PC-9 (cell line): ENCODE results near the gene SYTL2. TPM values are rescaled to one million over a fixed set of nuclear protein-coding genes. Genes with fewer than 3 reads are reported as not detected.

ENCODE experiments used
- BruUV-seq: library from RNA; stranded (reverse); fragments of 400-500 nt; replicated peaks from 2 replicates; lab custom pipeline; 2021; lab: Mats Ljungman, UMichigan
- CTCF ChIA-PET: fragments of 300-600 bp; sonication (Branson Sonifier 250); formaldehyde crosslinking; loops from one replicate; lab custom pipeline; 2022; ENCODE audit warnings: antibody characterized with exemption; lab: Charles Lee
- POLR2A ChIA-PET: fragments of 300-600 bp; sonication (Branson Sonifier 250); formaldehyde crosslinking; loops from one replicate; lab custom pipeline; 2022; ENCODE audit warnings: antibody characterized with exemption; ENCODE audit not compliant: unreplicated experiment; lab: Charles Lee
- DNase-seq, 2 experiments: peaks; one replicate each; pipeline versions ENCODE4 v3.0.0 to v3.0.0-alpha.2; 2015 to 2022; ENCODE audit warnings: mixed read lengths in 1 of 2
- H2AFZ ChIP-seq: fragments of 200-600 bp; sonication (generic); 2 replicates; pipeline ENCODE4 v1.8.1; 2017; ENCODE audit warnings: antibody characterized with exemption
- H3F3A ChIP-seq: fragments of 200-600 bp; sonication (generic); 2 replicates; pipeline ENCODE4 v1.8.1; 2017; ENCODE audit warnings: antibody characterized with exemption, mild to moderate bottlenecking, low read depth; ENCODE audit not compliant: insufficient read depth
- H3K27ac ChIP-seq: fragments of 200-600 bp; sonication (generic); 2 replicates; pipeline ENCODE4 v1.6.1; 2016; ENCODE audit warnings: mixed run types
- H3K27me3 ChIP-seq: fragments of 200-600 bp; sonication (generic); 2 replicates; pipeline ENCODE4 v1.6.1; 2016; ENCODE audit warnings: low read depth, mixed run types; ENCODE audit not compliant: insufficient read depth
- H3K36me3 ChIP-seq: fragments of 200-600 bp; sonication (generic); 2 replicates; pipeline ENCODE4 v1.6.1; 2016; ENCODE audit warnings: low read depth, mixed run types
- H3K4me1 ChIP-seq: fragments of 200-600 bp; sonication (generic); replicated peaks from 2 replicates; pipeline ENCODE4 v1.6.1; 2016; ENCODE audit warnings: mixed run types; ENCODE audit not compliant: insufficient read depth
- H3K4me2 ChIP-seq: fragments of 200-600 bp; sonication (generic); 2 replicates; pipeline ENCODE4 v1.6.1; 2017; ENCODE audit warnings: mixed run types
- H3K4me3 ChIP-seq: fragments of 200-600 bp; sonication (generic); 2 replicates; pipeline ENCODE4 v1.6.1; 2016; ENCODE audit warnings: mixed run types
- H3K79me2 ChIP-seq: fragments of 200-600 bp; sonication (generic); 2 replicates; pipeline ENCODE4 v1.6.1; 2017; ENCODE audit warnings: low read depth, mixed run types
- H3K9me2 ChIP-seq: fragments of 200-600 bp; sonication (generic); 2 replicates; pipeline ENCODE4 v1.8.1; 2017; ENCODE audit warnings: mild to moderate bottlenecking; ENCODE audit not compliant: insufficient read depth
- H3K9me3 ChIP-seq: fragments of 200-600 bp; sonication (generic); 2 replicates; pipeline ENCODE4 v1.8.1; 2016; ENCODE audit warnings: low read depth; ENCODE audit not compliant: insufficient read depth
- H4K20me1 ChIP-seq: fragments of 200-600 bp; sonication (generic); 2 replicates; pipeline ENCODE4 v1.8.1; 2017; ENCODE audit not compliant: insufficient read depth
- CTCF ChIP-seq: fragments of 200-600 bp; sonication (generic); conservative IDR thresholded peaks from 2 replicates; pipeline ENCODE4 v1.6.1; 2017; ENCODE audit warnings: mixed run types, antibody characterized with exemption, mild to moderate bottlenecking, moderate library complexity
- EZH2 ChIP-seq: fragments of 200-600 bp; sonication (generic); IDR thresholded peaks from 2 replicates; pipeline ENCODE4 v1.8.0; 2017; ENCODE audit warnings: antibody characterized with exemption, low read depth
- intact Hi-C: fragments of 100-400 bp; cut with micrococcal nuclease; formaldehyde crosslinking; loops from one replicate; pipeline ENCODE4 v1.10.0; 2022; ENCODE audit not compliant: unreplicated experiment
- total RNA-seq: library from RNA; stranded (reverse); gene quantifications from 2 replicates; pipeline ENCODE4 v1.2.3, GENCODE V29; 2021

The SYTL2 gene
- total RNA-seq, 1 experiment from 2014 or later, result 13.3 TPM

- BruUV-seq, result no TSS peak
- Histone ChIP-seq H3K4me3 (no peak overlapping the region), H3K4me1 (peaks cover 37% of the 10 kb centered on the region), H3K79me2 (no peaks in the 10 kb centered on the region), H3K4me2 (no peak overlapping the region), H3K9me3 (no peaks in the 10 kb centered on the region), H3K36me3 (no peaks in the 10 kb centered on the region), H4K20me1 (no peaks in the 10 kb centered on the region), H3F3A (peaks cover 19% of the 10 kb centered on the region), H3K27me3 (no peaks in the 10 kb centered on the region), H2AFZ (no peak overlapping the region), H3K27ac (no peak overlapping the region), H3K9me2 (no peaks in the 10 kb centered on the region)
- ChIA-PET POLR2A (no interaction called here), CTCF (no interaction called here)
- peak in 1 of 2 experiments; percentile 36 for DNase-seq
- TF ChIP-seq CTCF (no peak), EZH2 (no peak)
- intact Hi-C loops, result loop anchor here (10.0 kb wide), 1 partner anchor 128 kb away; no protein-coding TSS in a partner anchor
Measured at GRCh38 chr11:85822814-85823213, 11.9 kb upstream of the SYTL2 start.

GRCh38 chr11:85821636-85822035 lies 10.7 kb upstream of the SYTL2 start:
- TF ChIP-seq EZH2 (no peak), CTCF (no peak)
- intact Hi-C loops, result loop anchor here (10.0 kb wide), 1 partner anchor 127 kb away; no protein-coding TSS in a partner anchor
- no peaks in the 10 kb centered on the region for H4K20me1 ChIP-seq
- peak overlapping the region; percentile 10 for H3K4me2 ChIP-seq
- ChIA-PET CTCF (interaction anchor here (0.6 kb wide), 1 partner anchor 99 kb away, joined by 3 read pairs; no protein-coding TSS in a partner anchor), POLR2A (no interaction called here)
- H3K4me3 ChIP-seq, result no peak overlapping the region
- H3F3A ChIP-seq, result peaks cover 7% of the 10 kb centered on the region
- H3K27ac ChIP-seq, result peak overlapping the region; percentile 3; the same call in 1 of the 2 replicates
- 0 out of 2 replicates have a peak overlapping the region, but pooled peaks have one; percentile 26 for H2AFZ ChIP-seq
- DNase-seq, result peak in 1 of 2 experiments; percentile 77
- H3K79me2 ChIP-seq, result no peaks in the 10 kb centered on the region
- no peaks in the 10 kb centered on the region for H3K36me3 ChIP-seq
- H3K27me3 ChIP-seq, result no peaks in the 10 kb centered on the region
- no TSS peak for BruUV-seq
- no peaks in the 10 kb centered on the region for H3K9me2 ChIP-seq
- H3K9me3 ChIP-seq, result no peaks in the 10 kb centered on the region
- peaks cover 25% of the 10 kb centered on the region for H3K4me1 ChIP-seq

GRCh38 chr11:85819441-85819840 lies 8.5 kb upstream of the SYTL2 start:
- H3F3A ChIP-seq, result peaks cover 3% of the 10 kb centered on the region; the same call in 1 of the 2 replicates
- intact Hi-C loops, result no loop called here
- ChIA-PET CTCF (no interaction called here), POLR2A (no interaction called here)
- DNase-seq, result no peak
- H3K79me2 ChIP-seq, result no peaks in the 10 kb centered on the region
- no peaks in the 10 kb centered on the region for H4K20me1 ChIP-seq
- no peak overlapping the region for H3K4me3 ChIP-seq
- peaks cover 25% of the 10 kb centered on the region for H3K4me1 ChIP-seq
- H3K27ac ChIP-seq, result no peak overlapping the region
- H2AFZ ChIP-seq, result no peak overlapping the region
- H3K9me3 ChIP-seq, result no peaks in the 10 kb centered on the region
- TF ChIP-seq EZH2, result no peak
- TF ChIP-seq CTCF, result no peak
- H3K4me2 ChIP-seq, result no peak overlapping the region
- no peaks in the 10 kb centered on the region for H3K27me3 ChIP-seq
- no peaks in the 10 kb centered on the region for H3K36me3 ChIP-seq
- no TSS peak for BruUV-seq
- no peaks in the 10 kb centered on the region for H3K9me2 ChIP-seq
